Panc1 (cell line): ENCODE data around the gene NRP2. TPM values are rescaled to one million over a fixed set of nuclear protein-coding genes. Genes with fewer than 3 reads are reported as not detected.

Experiments
- ATAC-seq: fragments of 200-7000 bp; cut with Tn5 transposase; 2 replicates; pipeline ENCODE4 v1.9.1; 2020; ENCODE audit warnings: mild to moderate bottlenecking, moderate library complexity
- BruUV-seq: library from RNA; stranded (reverse); fragments of 400-500 nt; replicated peaks from 2 replicates; lab custom pipeline; 2021; lab: Mats Ljungman, UMichigan
- CTCF ChIA-PET: fragments of 300-600 bp; sonication (Branson Sonifier 250); formaldehyde crosslinking; loops from one replicate; lab custom pipeline; 2022; ENCODE audit warnings: antibody characterized with exemption; lab: Charles Lee
- POLR2A ChIA-PET: fragments of 300-600 bp; sonication (Branson Sonifier 250); formaldehyde crosslinking; loops from one replicate; lab custom pipeline; 2022; ENCODE audit warnings: antibody characterized with exemption; lab: Charles Lee
- DNase-seq: peaks from one replicate; pipeline ENCODE4 v3.0.0-alpha.2; 2010; ENCODE audit warnings: low read depth, low spot score
- H3K27ac ChIP-seq: 2 replicates; pipeline ENCODE4 v1.5.1; 2011; ENCODE audit warnings: mild to moderate bottlenecking, low read length, inconsistent platforms
- H3K27me3 ChIP-seq: fragments of 200-500 bp; sonication (Bioruptor generic); 2 replicates; pipeline ENCODE4 v1.6.0; 2014; ENCODE audit warnings: low read length, inconsistent platforms; ENCODE audit not compliant: control insufficient read depth, insufficient read depth
- H3K36me3 ChIP-seq: fragments of 200-500 bp; sonication (Bioruptor generic); 2 replicates; pipeline ENCODE4 v1.5.1; 2014; ENCODE audit warnings: inconsistent platforms, mild to moderate bottlenecking, low read length, moderate library complexity; ENCODE audit not compliant: control insufficient read depth, insufficient read depth
- H3K4me1 ChIP-seq: 2 replicates; pipeline ENCODE4 v1.5.1; 2011; ENCODE audit warnings: inconsistent platforms, mild to moderate bottlenecking, low read length, moderate library complexity; ENCODE audit not compliant: control insufficient read depth, insufficient read depth
- H3K4me3 ChIP-seq, 2 experiments: 2 replicates each; pipeline ENCODE4 v1.5.1; 2011 to 2012; ENCODE audit warnings: low read depth in 2 of 2, low read length in 2 of 2, mild to moderate bottlenecking in 2 of 2, inconsistent platforms in 1 of 2, moderate library complexity in 1 of 2
- H3K9me3 ChIP-seq: fragments of 200-500 bp; sonication (Bioruptor generic); 2 replicates; pipeline ENCODE4 v1.5.1; 2014; ENCODE audit warnings: low read depth, mild to moderate bottlenecking, inconsistent platforms, low read length, moderate library complexity; ENCODE audit not compliant: control insufficient read depth, insufficient read depth
- CTCF ChIP-seq: fragments of 450-650 bp; IDR thresholded peaks from 2 replicates; pipeline ENCODE4 v1.5.1; 2017; ENCODE audit warnings: mild to moderate bottlenecking
- POLR2AphosphoS5 ChIP-seq: IDR thresholded peaks from 2 replicates; pipeline ENCODE4 v1.6.1; 2012; ENCODE audit warnings: mild to moderate bottlenecking, low read depth, low read length, moderate library complexity
- REST ChIP-seq, 2 experiments: IDR thresholded peaks; 2 replicates each; pipeline ENCODE4 v1.6.1; 2011 to 2012; ENCODE audit warnings: low read depth in 2 of 2, control low read depth in 1 of 2, low read length in 1 of 2, mild to moderate bottlenecking in 1 of 2, moderate library complexity in 1 of 2; ENCODE audit not compliant: insufficient read depth in 1 of 2
- SIN3A ChIP-seq: IDR thresholded peaks from 2 replicates; pipeline ENCODE4 v1.6.1; 2012; ENCODE audit warnings: low read depth, mild to moderate bottlenecking, low read length, moderate library complexity, borderline replicate concordance; ENCODE audit not compliant: insufficient read depth
- TCF7L2 ChIP-seq: IDR thresholded peaks from 2 replicates; pipeline ENCODE4 v1.6.1; 2011; ENCODE audit warnings: mild to moderate bottlenecking, low read depth, low read length, inconsistent platforms
- in situ Hi-C: cut with HindIII; loops from 2 replicates; pipeline ENCODE4 v1.10.0; 2016; ENCODE audit warnings: low sequenced_read_pairs, low pct_unique_long_range_greater_than_20kb
- intact Hi-C: fragments of 100-400 bp; cut with micrococcal nuclease; formaldehyde crosslinking; loops from one replicate; pipeline ENCODE4 v1.10.0; 2022; ENCODE audit not compliant: unreplicated experiment
- total RNA-seq: library from RNA; stranded (reverse); gene quantifications from one replicate; pipeline ENCODE4 v1.2.1, GENCODE V29; 2021; ENCODE audit not compliant: unreplicated experiment

Gene NRP2
- total RNA-seq, 1 experiment from 2014 or later = 6.7 TPM

GRCh38 chr2:205768341-205768740 lies 86.0 kb downstream of the NRP2 start:
- no peaks in the 10 kb centered on the region for H3K4me1 ChIP-seq

GRCh38 chr2:205768815-205769494 lies 86.7 kb downstream of the NRP2 start:
- intact Hi-C loops (loop anchor here (5.0 kb wide), 1 partner anchor 43 kb away; no protein-coding TSS in a partner anchor), in situ Hi-C loops (no loop called here)
- DNase-seq (no peak), ATAC-seq (no peak)
- CTCF ChIA-PET = no interaction called here
- H3K27me3 ChIP-seq = peaks cover 8% of the 10 kb centered on the region; the same call in 1 of the 2 replicates
- H3K9me3 ChIP-seq = no peaks in the 10 kb centered on the region
- H3K36me3 ChIP-seq = no peaks in the 10 kb centered on the region
- H3K4me1 ChIP-seq = no peaks in the 10 kb centered on the region
- no peak for TF ChIP-seq CTCF
- no peak for TF ChIP-seq REST (IDR thresholded peaks at IDR 0.05; ENCODE audit: insufficient read depth in 1 of 2, low read depth in 2 of 2, low read length in 1 of 2)
- no peak for TF ChIP-seq POLR2AphosphoS5
- TF ChIP-seq TCF7L2 = no peak
- no peak for TF ChIP-seq SIN3A
- H3K4me3 ChIP-seq = no peak overlapping the region
- no peak overlapping the region for H3K27ac ChIP-seq
- POLR2A ChIA-PET = no interaction called here
- no TSS peak for BruUV-seq

More at GRCh38 chr2:205768341-205768740, 86.0 kb downstream of the NRP2 start:
- no peak for DNase-seq
- POLR2A ChIA-PET = no interaction called here
- ATAC-seq = no peak
- in situ Hi-C loops = no loop called here
- CTCF ChIA-PET = no interaction called here
- no peak overlapping the region for H3K27ac ChIP-seq
- TF ChIP-seq TCF7L2 = no peak
- no peak for TF ChIP-seq REST (IDR thresholded peaks at IDR 0.05; ENCODE audit: insufficient read depth in 1 of 2, low read depth in 2 of 2, low read length in 1 of 2)
- TF ChIP-seq SIN3A = no peak
- no peak for TF ChIP-seq CTCF
- no peak for TF ChIP-seq POLR2AphosphoS5
- intact Hi-C loops = loop anchor here (5.0 kb wide), 1 partner anchor 44 kb away; no protein-coding TSS in a partner anchor
- peaks cover 6% of the 10 kb centered on the region; the same call in 1 of the 2 replicates for H3K27me3 ChIP-seq
- H3K9me3 ChIP-seq = no peaks in the 10 kb centered on the region
- H3K36me3 ChIP-seq = no peaks in the 10 kb centered on the region
- H3K4me3 ChIP-seq = no peak overlapping the region
- BruUV-seq = no TSS peak
